PC-9 (cell line): ENCODE results near the gene DIAPH2.

ENCODE experiments used
- EZH2 ChIP-seq: fragments of 200-600 bp; sonication (generic); IDR thresholded peaks from 2 replicates; pipeline ENCODE4 v1.8.0; 2017; ENCODE audit warnings: antibody characterized with exemption, low read depth
- TF ChIP-seq, protein P1 (sequence below): fragments of 200-600 bp; sonication (generic); conservative IDR thresholded peaks from 2 replicates; pipeline ENCODE4 v1.6.1; 2017; ENCODE audit warnings: mixed run types, antibody characterized with exemption, mild to moderate bottlenecking, moderate library complexity

- TF ChIP-seq, protein P1, sequence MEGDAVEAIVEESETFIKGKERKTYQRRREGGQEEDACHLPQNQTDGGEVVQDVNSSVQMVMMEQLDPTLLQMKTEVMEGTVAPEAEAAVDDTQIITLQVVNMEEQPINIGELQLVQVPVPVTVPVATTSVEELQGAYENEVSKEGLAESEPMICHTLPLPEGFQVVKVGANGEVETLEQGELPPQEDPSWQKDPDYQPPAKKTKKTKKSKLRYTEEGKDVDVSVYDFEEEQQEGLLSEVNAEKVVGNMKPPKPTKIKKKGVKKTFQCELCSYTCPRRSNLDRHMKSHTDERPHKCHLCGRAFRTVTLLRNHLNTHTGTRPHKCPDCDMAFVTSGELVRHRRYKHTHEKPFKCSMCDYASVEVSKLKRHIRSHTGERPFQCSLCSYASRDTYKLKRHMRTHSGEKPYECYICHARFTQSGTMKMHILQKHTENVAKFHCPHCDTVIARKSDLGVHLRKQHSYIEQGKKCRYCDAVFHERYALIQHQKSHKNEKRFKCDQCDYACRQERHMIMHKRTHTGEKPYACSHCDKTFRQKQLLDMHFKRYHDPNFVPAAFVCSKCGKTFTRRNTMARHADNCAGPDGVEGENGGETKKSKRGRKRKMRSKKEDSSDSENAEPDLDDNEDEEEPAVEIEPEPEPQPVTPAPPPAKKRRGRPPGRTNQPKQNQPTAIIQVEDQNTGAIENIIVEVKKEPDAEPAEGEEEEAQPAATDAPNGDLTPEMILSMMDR: no peak
- TF ChIP-seq EZH2: no peak
Observed at GRCh38 chrX:97636473-97637140, 952.0 kb downstream of the DIAPH2 start.
